K562 (cell line): Measurements from ENCODE around the gene ALG14. TPM values are rescaled to one million over a fixed set of nuclear protein-coding genes. Genes with fewer than 3 reads are reported as not detected.

Experiments used
- CEBPB ChIP-seq: fragments of 450-650 bp; IDR thresholded peaks from 2 replicates; pipeline ENCODE4 v1.6.1; 2016; ENCODE audit warnings: missing genetic modification characterization, missing compliant biosample characterization
- DPF2 ChIP-seq: fragments of 450-650 bp; IDR thresholded peaks from 2 replicates; pipeline ENCODE4 v1.6.1; 2016
- HNRNPK ChIP-seq: fragments of 200-400 bp; formaldehyde crosslinking; IDR thresholded peaks from one replicate; pipeline ENCODE4 v1.6.1; 2018; ENCODE audit warnings: mild to moderate bottlenecking, low read depth, low read length; ENCODE audit not compliant: poor library complexity, severe bottlenecking
- IRF1 ChIP-seq: sonication (generic); formaldehyde crosslinking; IDR thresholded peaks from 2 replicates; pipeline ENCODE4 v1.8.0; 2022; ENCODE audit warnings: missing genetic modification reagents, mild to moderate bottlenecking, borderline replicate concordance
- JUN ChIP-seq, 2 experiments: sonication (generic) in 1 of 2; formaldehyde crosslinking in 1 of 2; IDR thresholded peaks; 2 replicates each; pipeline versions ENCODE4 v1.6.1 to v1.8.0; 2012 to 2022; ENCODE audit warnings: borderline replicate concordance in 2 of 2, mild to moderate bottlenecking in 2 of 2, improper control_type of control experiment in 1 of 2, low read depth in 1 of 2, low read length in 1 of 2, missing genetic modification reagents in 1 of 2
- KDM2B ChIP-seq: fragments of 250-450 bp; sonication (Bioruptor Pico); IDR thresholded peaks from 2 replicates; pipeline ENCODE4 v1.8.0; 2021; ENCODE audit warnings: mild to moderate bottlenecking, moderate library complexity
- PPARD ChIP-seq: fragments of 250-450 bp; sonication (Bioruptor Pico); IDR thresholded peaks from 2 replicates; pipeline ENCODE4 v1.8.0; 2022; ENCODE audit warnings: inconsistent platforms, mild to moderate bottlenecking, moderate library complexity
- SAFB ChIP-seq: fragments of 200-400 bp; formaldehyde crosslinking; IDR thresholded peaks from 2 replicates; pipeline ENCODE4 v1.6.1; 2017; ENCODE audit warnings: low read depth, low read length, borderline replicate concordance
- SMARCE1 ChIP-seq: fragments of 450-650 bp; IDR thresholded peaks from 2 replicates; pipeline ENCODE4 v1.7.1; 2016; ENCODE audit warnings: mild to moderate bottlenecking
- ZNF316 ChIP-seq: fragments of 450-650 bp; IDR thresholded peaks from 2 replicates; pipeline ENCODE4 v1.6.1; 2016
- ZNF592 ChIP-seq: fragments of 450-650 bp; IDR thresholded peaks from 2 replicates; pipeline ENCODE4 v1.6.1; 2017; ENCODE audit warnings: antibody characterized with exemption, mild to moderate bottlenecking
- ZNF668 ChIP-seq: fragments of 250-450 bp; sonication (Bioruptor Pico); IDR thresholded peaks from 2 replicates; pipeline ENCODE4 v1.8.0; 2022; ENCODE audit warnings: mild to moderate bottlenecking, inconsistent platforms
- ZNF740 ChIP-seq, 3 experiments: fragments of 200-800 bp in 1 of 3; sonication (Bioruptor generic) in 1 of 3; sonication (generic) in 1 of 3; formaldehyde crosslinking in 1 of 3; IDR thresholded peaks; 2 replicates each; pipeline versions ENCODE4 v1.6.1 to v1.8.0; 2016 to 2022; ENCODE audit warnings: mild to moderate bottlenecking in 2 of 3, missing compliant biosample characterization in 2 of 3, missing genetic modification characterization in 2 of 3, missing genetic modification reagents in 1 of 3
- polyA plus RNA-seq, 8 experiments: library from polyadenylated mRNA; depleted of rRNA in 4 of 8; stranded (reverse) in 5 of 8; unstranded in 3 of 8; fragments of >200 nt; fragmentation: Nextera tagmentation in 2 of 8; fragmentation: Illumina TruSeq in 1 of 8; extraction: Ambion mirVana in 2 of 8; extraction: Trizol in 1 of 8; gene quantifications; 2 replicates each; pipeline versions ENCODE4 v1.2.1 to v1.2.3, GENCODE V29; 2011 to 2014; ENCODE audit warnings: inconsistent platforms in 1 of 8, missing spikeins in 1 of 8
- total RNA-seq, 7 experiments: library from RNA; depleted of rRNA in 6 of 7; stranded (reverse); fragments of >200 nt in 6 of 7; fragmentation: Illumina TruSeq in 2 of 7; extraction: Trizol in 2 of 7; gene quantifications; 2 replicates each; pipeline versions ENCODE4 v1.2.1 to v1.2.3, GENCODE V29; 2011 to 2021; ENCODE audit warnings: low replicate concordance in 1 of 7
- TF ChIP-seq, protein P1 (sequence below): fragments of 450-650 bp; IDR thresholded peaks from 2 replicates; pipeline ENCODE4 v1.6.1; 2014; ENCODE audit warnings: low read depth, mild to moderate bottlenecking, moderate library complexity, borderline replicate concordance
- TF ChIP-seq, protein P2 (sequence below): fragments of 450-650 bp; formaldehyde crosslinking; IDR thresholded peaks from 2 replicates; pipeline ENCODE4 v1.4.0; 2022; ENCODE audit warnings: mild to moderate bottlenecking, moderate library complexity
- TF ChIP-seq, protein P3 (sequence below): sonication (generic); formaldehyde crosslinking; IDR thresholded peaks from 2 replicates; pipeline ENCODE4 v1.8.0; 2022; ENCODE audit warnings: mild to moderate bottlenecking, missing genetic modification reagents

Gene ALG14
- total and polyA plus RNA-seq, 9 of the 15 experiments (the other 6 are each of a cell fraction or from before 2014, with no cell fraction given), result 2.8 to 16.2 (median 4.9) TPM

- TF ChIP-seq ZNF740 (CRISPR knock-in tag; IDR thresholded peaks at IDR 0.05) (no peak), ZNF740 (tag; IDR thresholded peaks at IDR 0.05) (peak in 1 of 2 experiments; percentile 64; a peak in 1 of 4 replicates), IRF1 (CRISPR knock-in tag) (no peak), SMARCE1 (peak; percentile 47; the same call in 1 of the 2 replicates), DPF2 (peak; percentile 54; the same call in 1 of the 2 replicates), CEBPB (tag) (0 out of 2 replicates have a peak, but pooled peaks have one; percentile 5), JUN (IDR thresholded peaks at IDR 0.05; ENCODE audit: borderline replicate concordance, low read depth, low read length) (0 out of 2 replicates have a peak, but pooled peaks have one; percentile 57), JUN (CRISPR knock-in tag; IDR thresholded peaks at IDR 0.05; ENCODE audit: borderline replicate concordance) (no peak), SAFB (no peak), PPARD (CRISPR knock-in tag) (no peak), KDM2B (CRISPR knock-in tag) (no peak), ZNF316 (no peak), HNRNPK (no peak), ZNF668 (CRISPR knock-in tag) (no peak), ZNF592 (peak; percentile 77)
- TF ChIP-seq, protein P1, sequence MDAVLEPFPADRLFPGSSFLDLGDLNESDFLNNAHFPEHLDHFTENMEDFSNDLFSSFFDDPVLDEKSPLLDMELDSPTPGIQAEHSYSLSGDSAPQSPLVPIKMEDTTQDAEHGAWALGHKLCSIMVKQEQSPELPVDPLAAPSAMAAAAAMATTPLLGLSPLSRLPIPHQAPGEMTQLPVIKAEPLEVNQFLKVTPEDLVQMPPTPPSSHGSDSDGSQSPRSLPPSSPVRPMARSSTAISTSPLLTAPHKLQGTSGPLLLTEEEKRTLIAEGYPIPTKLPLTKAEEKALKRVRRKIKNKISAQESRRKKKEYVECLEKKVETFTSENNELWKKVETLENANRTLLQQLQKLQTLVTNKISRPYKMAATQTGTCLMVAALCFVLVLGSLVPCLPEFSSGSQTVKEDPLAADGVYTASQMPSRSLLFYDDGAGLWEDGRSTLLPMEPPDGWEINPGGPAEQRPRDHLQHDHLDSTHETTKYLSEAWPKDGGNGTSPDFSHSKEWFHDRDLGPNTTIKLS, result no peak
- TF ChIP-seq, protein P2, sequence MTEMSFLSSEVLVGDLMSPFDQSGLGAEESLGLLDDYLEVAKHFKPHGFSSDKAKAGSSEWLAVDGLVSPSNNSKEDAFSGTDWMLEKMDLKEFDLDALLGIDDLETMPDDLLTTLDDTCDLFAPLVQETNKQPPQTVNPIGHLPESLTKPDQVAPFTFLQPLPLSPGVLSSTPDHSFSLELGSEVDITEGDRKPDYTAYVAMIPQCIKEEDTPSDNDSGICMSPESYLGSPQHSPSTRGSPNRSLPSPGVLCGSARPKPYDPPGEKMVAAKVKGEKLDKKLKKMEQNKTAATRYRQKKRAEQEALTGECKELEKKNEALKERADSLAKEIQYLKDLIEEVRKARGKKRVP (CRISPR knock-in tag), result no peak
- TF ChIP-seq, protein P3, sequence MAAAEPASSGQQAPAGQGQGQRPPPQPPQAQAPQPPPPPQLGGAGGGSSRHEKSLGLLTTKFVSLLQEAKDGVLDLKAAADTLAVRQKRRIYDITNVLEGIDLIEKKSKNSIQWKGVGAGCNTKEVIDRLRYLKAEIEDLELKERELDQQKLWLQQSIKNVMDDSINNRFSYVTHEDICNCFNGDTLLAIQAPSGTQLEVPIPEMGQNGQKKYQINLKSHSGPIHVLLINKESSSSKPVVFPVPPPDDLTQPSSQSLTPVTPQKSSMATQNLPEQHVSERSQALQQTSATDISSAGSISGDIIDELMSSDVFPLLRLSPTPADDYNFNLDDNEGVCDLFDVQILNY (CRISPR knock-in tag), result no peak
These were observed 14.3 kb upstream of the ALG14 start (continued) for GRCh38 chr1:95086949-95087533.
